ENCODE results near the gene EHMT2. TPM values are rescaled to one million over a fixed set of nuclear protein-coding genes. Genes with fewer than 3 reads are reported as not detected.
A peak's percentile ranks its signal among the peaks of the same experiment; 100 is the strongest.

Gene EHMT2
- total and polyA plus RNA-seq, 2 of the 8 experiments (the other 6 are each of a cell fraction or from before 2014, with no cell fraction given): 125 to 177 TPM

GRCh38 chr6:31862344-31863235, 34.9 kb downstream of the EHMT2 start, which contains the start of gene NEU1 (continued):
- TF ChIP-seq CHD1 (IDR thresholded peaks at IDR 0.05; ENCODE audit: low read depth, low read length) (no peak), CTBP2 (IDR thresholded peaks at IDR 0.05; ENCODE audit: borderline replicate concordance, insufficient read depth, insufficient read length, low read length) (no peak), EGR1 (IDR thresholded peaks at IDR 0.05; ENCODE audit: borderline replicate concordance, low read depth, low read length) (no peak), SP1 (IDR thresholded peaks at IDR 0.05; ENCODE audit: low read depth, low read length) (peak; percentile 89), NRF1 (IDR thresholded peaks at IDR 0.05; ENCODE audit: low read depth, low read length) (no peak), MAFK (IDR thresholded peaks at IDR 0.05; ENCODE audit: low read depth, low read length) (no peak), POLR2A (IDR thresholded peaks at IDR 0.05; ENCODE audit: control extremely low read depth in 1 of 2, low read depth in 2 of 2, low read length in 2 of 2) (peak; percentile 79 to 90), TBP (IDR thresholded peaks at IDR 0.05; ENCODE audit: low read depth, low read length) (peak; percentile 92), TEAD4 (IDR thresholded peaks at IDR 0.05; ENCODE audit: low read depth, low read length) (no peak), NANOG (IDR thresholded peaks at IDR 0.05; ENCODE audit: insufficient read depth, low read depth, low read length, poor library complexity, severe bottlenecking) (no peak), POLR2AphosphoS5 (IDR thresholded peaks at IDR 0.05; ENCODE audit: low read depth, low read length) (peak; percentile 83), FOSL1 (IDR thresholded peaks at IDR 0.05; ENCODE audit: insufficient read depth, low read depth, low read length) (no peak), SRF (IDR thresholded peaks at IDR 0.05; ENCODE audit: low read depth, low read length) (no peak), SP4 (IDR thresholded peaks at IDR 0.05; ENCODE audit: low read length) (no peak), TAF7 (optimal IDR thresholded peaks at IDR 0.05; ENCODE audit: borderline replicate concordance, low read depth, low read length) (no peak), CREB1 (IDR thresholded peaks at IDR 0.05) (peak; percentile 74), MAX (IDR thresholded peaks at IDR 0.05) (peak; percentile 87), EP300 (IDR thresholded peaks at IDR 0.05; ENCODE audit: borderline replicate concordance in 1 of 2, low read depth in 2 of 2, low read length in 2 of 2) (no peak), GTF2F1 (IDR thresholded peaks at IDR 0.05; ENCODE audit: borderline replicate concordance, low read depth, low read length) (no peak), CBX5 (IDR thresholded peaks at IDR 0.05; ENCODE audit: low read depth, low read length) (no peak), E2F6 (IDR thresholded peaks at IDR 0.05) (peak; percentile 78), SAP30 (IDR thresholded peaks at IDR 0.05; ENCODE audit: insufficient read depth, insufficient replicate concordance, low read length) (peak; percentile 73), SIX5 (IDR thresholded peaks at IDR 0.05; ENCODE audit: low read depth, low read length) (no peak), BCL11A (IDR thresholded peaks at IDR 0.05; ENCODE audit: low read depth in 2 of 2, low read length in 2 of 2) (no peak)

Data from H1 (cell line).